H9 (cell line): ENCODE measurements around the gene KRCC1. TPM values are rescaled to one million over a fixed set of nuclear protein-coding genes. Genes with fewer than 3 reads are reported as not detected.

Experiments
- DNase-seq: peaks from one replicate; pipeline ENCODE4 v3.0.0-alpha.2; 2017
- H2AFZ ChIP-seq: one replicate; pipeline ENCODE4 v1.6.1; 2013; ENCODE audit warnings: mild to moderate bottlenecking, low read length, control low read depth, moderate library complexity
- H2AK5ac ChIP-seq: 2 replicates; pipeline ENCODE4 v1.6.1; 2013; ENCODE audit warnings: low read length, control low read depth, mixed read lengths; ENCODE audit not compliant: insufficient read length
- H2BK120ac ChIP-seq: one replicate; pipeline ENCODE4 v1.6.1; 2013; ENCODE audit warnings: low read depth, mild to moderate bottlenecking, low read length, control low read depth, inconsistent platforms; ENCODE audit not compliant: poor library complexity, severe bottlenecking
- H2BK12ac ChIP-seq: 2 replicates; pipeline ENCODE4 v1.6.1; 2013; ENCODE audit warnings: low read length, control low read depth, mixed read lengths, low read depth; ENCODE audit not compliant: insufficient read length
- H2BK15ac ChIP-seq: 2 replicates; pipeline ENCODE4 v1.6.1; 2013; ENCODE audit warnings: low read depth, low read length, control low read depth
- H2BK20ac ChIP-seq: one replicate; pipeline ENCODE4 v1.6.1; 2013; ENCODE audit warnings: low read depth, mild to moderate bottlenecking, low read length, control low read depth, inconsistent platforms; ENCODE audit not compliant: poor library complexity, severe bottlenecking
- H2BK5ac ChIP-seq: 2 replicates; pipeline ENCODE4 v1.6.1; 2013; ENCODE audit warnings: low read length, control low read depth, mixed read lengths; ENCODE audit not compliant: insufficient read length
- H3K14ac ChIP-seq: 2 replicates; pipeline ENCODE4 v1.6.1; 2013; ENCODE audit warnings: low read length, control low read depth; ENCODE audit not compliant: insufficient read depth
- H3K18ac ChIP-seq: 2 replicates; pipeline ENCODE4 v1.6.1; 2013; ENCODE audit warnings: low read depth, mild to moderate bottlenecking, mixed read lengths, low read length, control low read depth; ENCODE audit not compliant: insufficient read length
- H3K23ac ChIP-seq: 2 replicates; pipeline ENCODE4 v1.6.1; 2013; ENCODE audit warnings: low read length, control low read depth, mixed read lengths, low read depth; ENCODE audit not compliant: insufficient read length
- H3K23me2 ChIP-seq: 2 replicates; pipeline ENCODE4 v1.6.1; 2013; ENCODE audit warnings: low read depth, mild to moderate bottlenecking, mixed read lengths, low read length, control low read depth; ENCODE audit not compliant: insufficient read length, poor library complexity, severe bottlenecking
- H3K27ac ChIP-seq: 2 replicates; pipeline ENCODE4 v1.5.1; 2013; ENCODE audit warnings: low read length, control low read depth, mixed read lengths, low read depth; ENCODE audit not compliant: insufficient read length
- H3K27me3 ChIP-seq: 2 replicates; pipeline ENCODE4 v1.6.1; 2013; ENCODE audit warnings: low read length, control low read depth, inconsistent platforms; ENCODE audit not compliant: insufficient read depth
- H3K4ac ChIP-seq: 2 replicates; pipeline ENCODE4 v1.6.1; 2013; ENCODE audit warnings: low read depth, mild to moderate bottlenecking, control low read depth, inconsistent platforms, low read length, moderate library complexity
- H3K4me1 ChIP-seq: 2 replicates; pipeline ENCODE4 v1.6.1; 2013; ENCODE audit warnings: low read length, control low read depth, inconsistent platforms; ENCODE audit not compliant: insufficient read depth
- H3K4me2 ChIP-seq: 2 replicates; pipeline ENCODE4 v1.6.1; 2013; ENCODE audit warnings: low read length, control low read depth, mixed read lengths; ENCODE audit not compliant: insufficient read length, insufficient read depth
- H3K56ac ChIP-seq: 2 replicates; pipeline ENCODE4 v1.6.1; 2013; ENCODE audit warnings: low read depth, mild to moderate bottlenecking, mixed read lengths, low read length, control low read depth; ENCODE audit not compliant: insufficient read length
- H3K79me1 ChIP-seq: 2 replicates; pipeline ENCODE4 v1.6.1; 2013; ENCODE audit warnings: low read depth, mild to moderate bottlenecking, moderate library complexity, low read length, control low read depth, inconsistent platforms; ENCODE audit not compliant: insufficient read depth, poor library complexity, severe bottlenecking
- H3K79me2 ChIP-seq: 2 replicates; pipeline ENCODE4 v1.6.1; 2013; ENCODE audit warnings: low read length, control low read depth, inconsistent platforms; ENCODE audit not compliant: insufficient read depth
- H3K9ac ChIP-seq: 2 replicates; pipeline ENCODE4 v1.6.1; 2013; ENCODE audit warnings: low read length, control low read depth, mixed read lengths; ENCODE audit not compliant: insufficient read length; ENCODE audit errors: extremely low read depth
- H3K9me3 ChIP-seq: one replicate; pipeline ENCODE4 v1.6.1; 2013; ENCODE audit warnings: low read depth, low read length, inconsistent platforms; ENCODE audit not compliant: control insufficient read depth
- H3T11ph ChIP-seq: one replicate; pipeline ENCODE4 v1.6.1; 2013; ENCODE audit warnings: mild to moderate bottlenecking, low read length, control low read depth, inconsistent platforms
- H4K20me1 ChIP-seq: one replicate; pipeline ENCODE4 v1.6.1; 2013; ENCODE audit not compliant: control insufficient read depth, insufficient read length, insufficient read depth
- H4K5ac ChIP-seq: 2 replicates; pipeline ENCODE4 v1.6.1; 2013; ENCODE audit warnings: low read depth, mild to moderate bottlenecking, mixed read lengths, low read length, control low read depth; ENCODE audit not compliant: insufficient read length
- H4K8ac ChIP-seq: replicated peaks from 2 replicates; pipeline ENCODE4 v1.6.1; 2013; ENCODE audit warnings: low read length, control low read depth, mixed read lengths, low read depth; ENCODE audit not compliant: insufficient read length
- H4K91ac ChIP-seq: 2 replicates; pipeline ENCODE4 v1.6.1; 2013; ENCODE audit warnings: low read depth, mild to moderate bottlenecking, moderate library complexity, mixed read lengths, low read length, control low read depth; ENCODE audit not compliant: insufficient read length
- H3K27ac Mint-ChIP-seq, 3 experiments: 2 replicates in 2 of 3; 3 replicates in 1 of 3; pipeline ENCODE4 v1.8.0; 2020 to 2021; ENCODE audit warnings: mixed read lengths in 3 of 3, mild to moderate bottlenecking in 1 of 3, moderate library complexity in 1 of 3
- H3K27me3 Mint-ChIP-seq: 2 replicates; pipeline ENCODE4 v1.8.0; 2021; ENCODE audit warnings: low read depth, mild to moderate bottlenecking, moderate library complexity, mixed read lengths
- H3K36me3 Mint-ChIP-seq, 3 experiments: 2 replicates in 2 of 3; 3 replicates in 1 of 3; pipeline ENCODE4 v1.8.0; 2020 to 2021; ENCODE audit warnings: low read depth in 3 of 3, mixed read lengths in 3 of 3; ENCODE audit not compliant: insufficient read depth in 1 of 3
- H3K4me1 Mint-ChIP-seq, 2 experiments: 2 replicates each; pipeline ENCODE4 v1.8.0; 2020; ENCODE audit warnings: mixed read lengths in 2 of 2
- H3K4me3 Mint-ChIP-seq, 2 experiments: 2 replicates in 1 of 2; 3 replicates in 1 of 2; pipeline ENCODE4 v1.8.0; 2020 to 2021; ENCODE audit warnings: mild to moderate bottlenecking in 2 of 2, mixed read lengths in 2 of 2, moderate library complexity in 1 of 2
- H3K9me3 Mint-ChIP-seq, 2 experiments: 2 replicates in 1 of 2; 3 replicates in 1 of 2; pipeline ENCODE4 v1.8.0; 2020; ENCODE audit warnings: mild to moderate bottlenecking in 2 of 2, mixed read lengths in 2 of 2, moderate library complexity in 1 of 2
- CTCF ChIP-seq: fragments of 200-600 bp; sonication (generic); conservative IDR thresholded peaks from 3 replicates; pipeline ENCODE4 v1.8.0; 2021; ENCODE audit warnings: antibody characterized with exemption, mild to moderate bottlenecking
- WGBS: extraction: QIAGEN DNeasy Blood & Tissue Kit; methylation state at CpG from one replicate; pipeline ENCODE4 v1.1.7; 2013; ENCODE audit warnings: missing lambda C conversion rate, low lambda C conversion rate, mixed read lengths; ENCODE audit not compliant: insufficient read length; ENCODE audit errors: extremely low coverage; 5-methylcytosine and 5-hydroxymethylcytosine counted together
- total RNA-seq: library from RNA; stranded (reverse); gene quantifications from 2 replicates; pipeline ENCODE4 v1.2.1, GENCODE V29; 2021

KRCC1 gene
- total RNA-seq, 1 experiment from 2014 or later = 8.2 TPM

GRCh38 chr2:88054782-88055370 lies 707 bp downstream of the KRCC1 start:
- no peaks in the 10 kb centered on the region; the same call in 1 of the 2 replicates for H3K79me2 ChIP-seq
- no peak for TF ChIP-seq CTCF
- no CpG with 5 or more reads among the region's 25 CpGs for WGBS
- H2BK12ac ChIP-seq = no peak overlapping the region
- H3T11ph ChIP-seq = no peak overlapping the region
- no peak overlapping the region for H2BK20ac ChIP-seq
- no peak overlapping the region for H4K8ac ChIP-seq
- peak overlapping the region; percentile 93 for H3K9ac ChIP-seq
- no peak overlapping the region for H2BK5ac ChIP-seq
- H3K23me2 ChIP-seq = no peaks in the 10 kb centered on the region
- H2AFZ ChIP-seq = no peak overlapping the region
- H3K9me3 ChIP-seq = no peaks in the 10 kb centered on the region
- Mint-ChIP-seq H3K27me3 (no peaks in the 10 kb centered on the region; the same call in 1 of the 2 replicates), H3K27ac (peak overlapping the region; percentile 75 to 99 (median 95)), H3K4me1 (peaks cover 23 to 24% of the 10 kb centered on the region in 2 experiments), H3K4me3 (peak overlapping the region; percentile 95), H3K9me3 (no peaks in the 10 kb centered on the region; a peak in 2 of 5 replicates), H3K36me3 (peaks cover 2 to 9% (median 3%) of the 10 kb centered on the region in 3 experiments; a peak in 5 of 7 replicates)
- H4K20me1 ChIP-seq = no peaks in the 10 kb centered on the region
- no peak overlapping the region for H3K27ac ChIP-seq
- no peaks in the 10 kb centered on the region for H3K27me3 ChIP-seq
- H3K4me2 ChIP-seq = peak overlapping the region; percentile 85
- peak overlapping the region; percentile 97 for H3K14ac ChIP-seq
- H3K18ac ChIP-seq = peak overlapping the region; percentile 66
- no peak overlapping the region for H2BK15ac ChIP-seq
- H2BK120ac ChIP-seq = no peak overlapping the region
- no peak overlapping the region for H4K5ac ChIP-seq
- H4K91ac ChIP-seq = no peak overlapping the region
- peak overlapping the region; percentile 11; the same call in 1 of the 2 replicates for H3K4ac ChIP-seq
- no peak overlapping the region for H2AK5ac ChIP-seq
- H3K4me1 ChIP-seq = no peaks in the 10 kb centered on the region; the same call in 1 of the 2 replicates
- DNase-seq = no peak
- no peak overlapping the region for H3K23ac ChIP-seq
- H3K79me1 ChIP-seq = peaks cover 4% of the 10 kb centered on the region
- H3K56ac ChIP-seq = no peak overlapping the region
